Measurements from ENCODE around the gene FDPS. TPM values are rescaled to one million over a fixed set of nuclear protein-coding genes. Genes with fewer than 3 reads are reported as not detected.

FDPS gene
- total and polyA plus RNA-seq, 4 donors, result 176 to 370 (median 249) TPM

DNA sequence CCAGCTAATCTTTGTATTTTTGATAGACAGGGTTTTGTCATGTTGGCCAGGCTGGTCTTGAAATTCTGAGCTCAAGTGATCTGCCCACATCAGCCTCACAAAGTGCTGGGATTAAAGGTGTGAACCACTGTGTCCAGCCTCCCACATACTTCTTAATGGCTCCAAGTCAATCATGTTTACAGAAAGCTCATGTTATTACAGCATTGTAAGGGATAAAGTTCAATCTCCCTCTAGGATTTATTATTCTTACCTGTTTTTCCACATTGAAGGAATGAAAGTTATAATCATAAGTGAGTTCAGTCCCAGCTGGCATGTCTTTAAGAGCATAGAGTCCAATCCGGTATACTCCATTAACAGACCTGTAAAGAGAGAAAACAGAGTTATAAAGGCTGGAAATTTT lies 51.4 kb downstream of the FDPS start:
- H3K36me3 ChIP-seq (ENCODE audit: control insufficient read depth in 4 of 4, insufficient read depth in 3 of 4, low read depth in 1 of 4, low read length in 3 of 4), result peaks cover 16 to 37% (median 29%) of the 10 kb centered on the region in 4 donors
- DNase-seq (ENCODE audit: low spot score), result no peak
- no peaks in the 10 kb centered on the region for H3K9me3 ChIP-seq (ENCODE audit: control insufficient read depth in 4 of 4, low read length in 3 of 4)
- no peak overlapping the region for H3K4me3 ChIP-seq (ENCODE audit: low read depth in 1 of 3, low read length in 3 of 3)
- 94% methylated on average over 1 of the region's 1 CpG for WGBS
- no peaks in the 10 kb centered on the region for H3K4me1 ChIP-seq (ENCODE audit: control insufficient read depth in 4 of 4, insufficient read depth in 4 of 4, low read length in 3 of 4)
- H3K9ac ChIP-seq (ENCODE audit: low read depth in 1 of 2, low read length in 2 of 2), result no peak overlapping the region
- no peaks in the 10 kb centered on the region for H3K27me3 ChIP-seq (ENCODE audit: control insufficient read depth in 4 of 4, insufficient read depth in 4 of 4, low read length in 3 of 4)
- TF ChIP-seq NR2F2 (IDR thresholded peaks at IDR 0.05) (no peak), YY1 (IDR thresholded peaks at IDR 0.05) (no peak), FOXA1 (IDR thresholded peaks at IDR 0.05) (no peak), RXRA (IDR thresholded peaks at IDR 0.05) (no peak), HNF4G (IDR thresholded peaks at IDR 0.05) (no peak), GABPA (IDR thresholded peaks at IDR 0.05 in 1 of 2, conservative IDR thresholded peaks at IDR 0.05 in 1 of 2) (no peak), SP1 (IDR thresholded peaks at IDR 0.05) (no peak), EGR1 (IDR thresholded peaks at IDR 0.05; ENCODE audit: low read depth in 2 of 2) (no peak), HNF4A (conservative IDR thresholded peaks at IDR 0.05) (no peak), RAD21 (IDR thresholded peaks at IDR 0.05) (no peak), TAF1 (conservative IDR thresholded peaks at IDR 0.05) (no peak)
- TF ChIP-seq, protein P1, sequence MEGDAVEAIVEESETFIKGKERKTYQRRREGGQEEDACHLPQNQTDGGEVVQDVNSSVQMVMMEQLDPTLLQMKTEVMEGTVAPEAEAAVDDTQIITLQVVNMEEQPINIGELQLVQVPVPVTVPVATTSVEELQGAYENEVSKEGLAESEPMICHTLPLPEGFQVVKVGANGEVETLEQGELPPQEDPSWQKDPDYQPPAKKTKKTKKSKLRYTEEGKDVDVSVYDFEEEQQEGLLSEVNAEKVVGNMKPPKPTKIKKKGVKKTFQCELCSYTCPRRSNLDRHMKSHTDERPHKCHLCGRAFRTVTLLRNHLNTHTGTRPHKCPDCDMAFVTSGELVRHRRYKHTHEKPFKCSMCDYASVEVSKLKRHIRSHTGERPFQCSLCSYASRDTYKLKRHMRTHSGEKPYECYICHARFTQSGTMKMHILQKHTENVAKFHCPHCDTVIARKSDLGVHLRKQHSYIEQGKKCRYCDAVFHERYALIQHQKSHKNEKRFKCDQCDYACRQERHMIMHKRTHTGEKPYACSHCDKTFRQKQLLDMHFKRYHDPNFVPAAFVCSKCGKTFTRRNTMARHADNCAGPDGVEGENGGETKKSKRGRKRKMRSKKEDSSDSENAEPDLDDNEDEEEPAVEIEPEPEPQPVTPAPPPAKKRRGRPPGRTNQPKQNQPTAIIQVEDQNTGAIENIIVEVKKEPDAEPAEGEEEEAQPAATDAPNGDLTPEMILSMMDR (IDR thresholded peaks at IDR 0.05; ENCODE audit: low read depth, low read length, missing input control), result no peak
- TF ChIP-seq, protein P2, sequence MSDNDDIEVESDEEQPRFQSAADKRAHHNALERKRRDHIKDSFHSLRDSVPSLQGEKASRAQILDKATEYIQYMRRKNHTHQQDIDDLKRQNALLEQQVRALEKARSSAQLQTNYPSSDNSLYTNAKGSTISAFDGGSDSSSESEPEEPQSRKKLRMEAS (IDR thresholded peaks at IDR 0.05), result no peak
- TF ChIP-seq, protein P3, sequence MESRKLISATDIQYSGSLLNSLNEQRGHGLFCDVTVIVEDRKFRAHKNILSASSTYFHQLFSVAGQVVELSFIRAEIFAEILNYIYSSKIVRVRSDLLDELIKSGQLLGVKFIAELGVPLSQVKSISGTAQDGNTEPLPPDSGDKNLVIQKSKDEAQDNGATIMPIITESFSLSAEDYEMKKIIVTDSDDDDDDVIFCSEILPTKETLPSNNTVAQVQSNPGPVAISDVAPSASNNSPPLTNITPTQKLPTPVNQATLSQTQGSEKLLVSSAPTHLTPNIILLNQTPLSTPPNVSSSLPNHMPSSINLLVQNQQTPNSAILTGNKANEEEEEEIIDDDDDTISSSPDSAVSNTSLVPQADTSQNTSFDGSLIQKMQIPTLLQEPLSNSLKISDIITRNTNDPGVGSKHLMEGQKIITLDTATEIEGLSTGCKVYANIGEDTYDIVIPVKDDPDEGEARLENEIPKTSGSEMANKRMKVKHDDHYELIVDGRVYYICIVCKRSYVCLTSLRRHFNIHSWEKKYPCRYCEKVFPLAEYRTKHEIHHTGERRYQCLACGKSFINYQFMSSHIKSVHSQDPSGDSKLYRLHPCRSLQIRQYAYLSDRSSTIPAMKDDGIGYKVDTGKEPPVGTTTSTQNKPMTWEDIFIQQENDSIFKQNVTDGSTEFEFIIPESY (IDR thresholded peaks at IDR 0.05), result no peak
- TF ChIP-seq, protein P4, sequence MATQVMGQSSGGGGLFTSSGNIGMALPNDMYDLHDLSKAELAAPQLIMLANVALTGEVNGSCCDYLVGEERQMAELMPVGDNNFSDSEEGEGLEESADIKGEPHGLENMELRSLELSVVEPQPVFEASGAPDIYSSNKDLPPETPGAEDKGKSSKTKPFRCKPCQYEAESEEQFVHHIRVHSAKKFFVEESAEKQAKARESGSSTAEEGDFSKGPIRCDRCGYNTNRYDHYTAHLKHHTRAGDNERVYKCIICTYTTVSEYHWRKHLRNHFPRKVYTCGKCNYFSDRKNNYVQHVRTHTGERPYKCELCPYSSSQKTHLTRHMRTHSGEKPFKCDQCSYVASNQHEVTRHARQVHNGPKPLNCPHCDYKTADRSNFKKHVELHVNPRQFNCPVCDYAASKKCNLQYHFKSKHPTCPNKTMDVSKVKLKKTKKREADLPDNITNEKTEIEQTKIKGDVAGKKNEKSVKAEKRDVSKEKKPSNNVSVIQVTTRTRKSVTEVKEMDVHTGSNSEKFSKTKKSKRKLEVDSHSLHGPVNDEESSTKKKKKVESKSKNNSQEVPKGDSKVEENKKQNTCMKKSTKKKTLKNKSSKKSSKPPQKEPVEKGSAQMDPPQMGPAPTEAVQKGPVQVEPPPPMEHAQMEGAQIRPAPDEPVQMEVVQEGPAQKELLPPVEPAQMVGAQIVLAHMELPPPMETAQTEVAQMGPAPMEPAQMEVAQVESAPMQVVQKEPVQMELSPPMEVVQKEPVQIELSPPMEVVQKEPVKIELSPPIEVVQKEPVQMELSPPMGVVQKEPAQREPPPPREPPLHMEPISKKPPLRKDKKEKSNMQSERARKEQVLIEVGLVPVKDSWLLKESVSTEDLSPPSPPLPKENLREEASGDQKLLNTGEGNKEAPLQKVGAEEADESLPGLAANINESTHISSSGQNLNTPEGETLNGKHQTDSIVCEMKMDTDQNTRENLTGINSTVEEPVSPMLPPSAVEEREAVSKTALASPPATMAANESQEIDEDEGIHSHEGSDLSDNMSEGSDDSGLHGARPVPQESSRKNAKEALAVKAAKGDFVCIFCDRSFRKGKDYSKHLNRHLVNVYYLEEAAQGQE (IDR thresholded peaks at IDR 0.05), result no peak
- H3K27ac ChIP-seq (ENCODE audit: low read depth in 1 of 2, low read length in 2 of 2), result no peak overlapping the region

Small RNA genes lying within 50 kb of the gene (small RNA-seq; reads per million reads assigned to genes)
- not detected for gene RNU6-106P

Other genes with a start within 250 kb of the FDPS start
- 1 to 10 TPM; 1.8 to 2.9 TPM for gene EFNA4, start 245.1 kb upstream of the FDPS start, total RNA-seq
- 1 to 10 TPM; 3.6 to 4.7 TPM for gene EFNA4, start 245.1 kb upstream of the FDPS start, polyA plus RNA-seq
- gene EFNA3, start 230.0 kb upstream of the FDPS start, total RNA-seq, result under 1 TPM; 0.47 to 0.75 TPM
- 1 to 10 TPM; 1.4 to 3.7 TPM for gene EFNA3, start 230.0 kb upstream of the FDPS start, polyA plus RNA-seq
- gene EFNA1, start 181.0 kb upstream of the FDPS start, total RNA-seq, result 100 to 1,000 TPM in 1 of 2 donors, 10 to 100 TPM in 1; 58.6 to 180 TPM
- 100 to 1,000 TPM; 177 to 236 TPM for gene EFNA1, start 181.0 kb upstream of the FDPS start, polyA plus RNA-seq
- 10 to 100 TPM; 12.7 to 23.3 TPM for gene SLC50A1, start 173.0 kb upstream of the FDPS start, total RNA-seq
- gene SLC50A1, start 173.0 kb upstream of the FDPS start, polyA plus RNA-seq, result 10 to 100 TPM; 17.3 to 19.1 TPM
- gene DPM3, start 168.3 kb upstream of the FDPS start, total RNA-seq, result 10 to 100 TPM; 27.3 to 62.4 TPM
- 100 to 1,000 TPM in 1 of 2 donors, 10 to 100 TPM in 1; 75.8 to 134 TPM for gene DPM3, start 168.3 kb upstream of the FDPS start, polyA plus RNA-seq
- 10 to 100 TPM; 49.8 TPM for gene KRTCAP2, start 135.6 kb upstream of the FDPS start, total RNA-seq
- gene KRTCAP2, start 135.6 kb upstream of the FDPS start, polyA plus RNA-seq, result 100 to 1,000 TPM; 150 to 224 TPM
- under 1 TPM; 0.14 to 0.17 TPM for gene TRIM46, start 135.0 kb upstream of the FDPS start, total RNA-seq
- under 1 TPM; 0.07 to 0.11 TPM for gene TRIM46, start 135.0 kb upstream of the FDPS start, polyA plus RNA-seq
- gene THBS3, start 101.0 kb upstream of the FDPS start, total RNA-seq, result 1 to 10 TPM; 4.0 to 6.9 TPM
- gene THBS3, start 101.0 kb upstream of the FDPS start, polyA plus RNA-seq, result 1 to 10 TPM; 3.1 to 4.3 TPM
- gene MTX1, start 100.2 kb upstream of the FDPS start, total RNA-seq, result 10 to 100 TPM; 19.6 to 26.4 TPM
- gene MTX1, start 100.2 kb upstream of the FDPS start, polyA plus RNA-seq, result 10 to 100 TPM; 30.5 to 38.4 TPM
- gene ENTREP3, start 53.4 kb upstream of the FDPS start, total RNA-seq, result 1 to 10 TPM; 3.3 to 3.8 TPM
- gene ENTREP3, start 53.4 kb upstream of the FDPS start, polyA plus RNA-seq, result 1 to 10 TPM; 2.8 to 7.9 TPM
- gene SCAMP3, start 46.5 kb upstream of the FDPS start, total RNA-seq, result 10 to 100 TPM; 14.9 to 22.7 TPM
- 10 to 100 TPM; 40.7 to 47.0 TPM for gene SCAMP3, start 46.5 kb upstream of the FDPS start, polyA plus RNA-seq
- 10 to 100 TPM; 16.5 to 28.2 TPM for gene CLK2, start 35.4 kb upstream of the FDPS start, total RNA-seq
- 10 to 100 TPM in 1 of 2 donors, 1 to 10 TPM in 1; 8.3 to 13.2 TPM for gene CLK2, start 35.4 kb upstream of the FDPS start, polyA plus RNA-seq
- 1 to 10 TPM in 1 of 2 donors, under 1 TPM in 1; 0.84 to 1.5 TPM for gene HCN3, start 31.4 kb upstream of the FDPS start, total RNA-seq
- 1 to 10 TPM in 1 of 2 donors, under 1 TPM in 1; 0.33 to 1.0 TPM for gene HCN3, start 31.4 kb upstream of the FDPS start, polyA plus RNA-seq
- gene PKLR, start 7.4 kb upstream of the FDPS start, total RNA-seq, result 10 to 100 TPM; 39.2 to 56.1 TPM
- 10 to 100 TPM; 10.4 to 41.9 TPM for gene PKLR, start 7.4 kb upstream of the FDPS start, polyA plus RNA-seq
- gene RUSC1, start 12.0 kb downstream of the FDPS start, total RNA-seq, result 1 to 10 TPM; 3.9 to 6.7 TPM
- 1 to 10 TPM; 4.9 to 6.6 TPM for gene RUSC1, start 12.0 kb downstream of the FDPS start, polyA plus RNA-seq